Measurements from ENCODE around the gene ZNF497.

ZNF497 gene

DNA sequence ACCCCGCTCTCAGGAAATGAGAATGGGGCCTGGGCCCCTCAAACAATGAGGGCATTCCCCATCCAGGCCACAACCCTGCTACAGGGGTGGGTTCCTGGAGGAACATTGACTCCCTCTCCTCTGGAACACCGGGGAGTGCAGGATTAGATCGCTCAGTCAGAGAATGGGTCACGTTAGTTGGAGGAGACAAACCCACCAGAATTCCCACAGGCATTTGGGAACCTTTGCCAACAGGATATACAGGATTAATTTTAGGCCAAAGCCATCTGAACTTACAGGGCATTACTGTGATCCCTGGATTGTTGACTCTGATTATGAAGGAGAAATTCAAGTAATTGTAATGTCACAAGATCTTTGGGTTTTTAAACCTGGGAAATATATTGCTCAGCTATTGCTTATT is 54.8 kb downstream of the ZNF497 start:
- no peak for DNase-seq (ENCODE audit: low read depth)

DNA sequence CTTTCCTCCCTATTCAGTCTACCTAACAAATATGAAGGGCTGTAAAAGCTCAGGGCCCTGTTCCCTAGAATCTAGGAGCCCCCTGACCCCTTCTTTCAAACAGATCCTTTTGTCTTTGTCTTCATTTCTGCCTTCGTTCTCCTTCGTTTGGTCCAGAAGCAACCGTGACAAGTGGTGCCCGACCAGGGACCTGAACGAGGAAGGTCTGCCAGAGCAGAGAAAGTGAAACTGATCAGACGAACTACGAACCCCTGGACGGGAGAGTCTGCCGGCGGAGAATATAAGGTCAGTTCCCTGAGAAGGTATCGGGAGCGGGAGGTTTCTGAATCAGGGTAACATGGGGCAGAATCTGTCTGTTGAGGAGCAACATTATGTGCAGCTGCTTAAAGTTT is 56.6 kb downstream of the ZNF497 start:
- no peak for DNase-seq (ENCODE audit: low read depth)

DNA sequence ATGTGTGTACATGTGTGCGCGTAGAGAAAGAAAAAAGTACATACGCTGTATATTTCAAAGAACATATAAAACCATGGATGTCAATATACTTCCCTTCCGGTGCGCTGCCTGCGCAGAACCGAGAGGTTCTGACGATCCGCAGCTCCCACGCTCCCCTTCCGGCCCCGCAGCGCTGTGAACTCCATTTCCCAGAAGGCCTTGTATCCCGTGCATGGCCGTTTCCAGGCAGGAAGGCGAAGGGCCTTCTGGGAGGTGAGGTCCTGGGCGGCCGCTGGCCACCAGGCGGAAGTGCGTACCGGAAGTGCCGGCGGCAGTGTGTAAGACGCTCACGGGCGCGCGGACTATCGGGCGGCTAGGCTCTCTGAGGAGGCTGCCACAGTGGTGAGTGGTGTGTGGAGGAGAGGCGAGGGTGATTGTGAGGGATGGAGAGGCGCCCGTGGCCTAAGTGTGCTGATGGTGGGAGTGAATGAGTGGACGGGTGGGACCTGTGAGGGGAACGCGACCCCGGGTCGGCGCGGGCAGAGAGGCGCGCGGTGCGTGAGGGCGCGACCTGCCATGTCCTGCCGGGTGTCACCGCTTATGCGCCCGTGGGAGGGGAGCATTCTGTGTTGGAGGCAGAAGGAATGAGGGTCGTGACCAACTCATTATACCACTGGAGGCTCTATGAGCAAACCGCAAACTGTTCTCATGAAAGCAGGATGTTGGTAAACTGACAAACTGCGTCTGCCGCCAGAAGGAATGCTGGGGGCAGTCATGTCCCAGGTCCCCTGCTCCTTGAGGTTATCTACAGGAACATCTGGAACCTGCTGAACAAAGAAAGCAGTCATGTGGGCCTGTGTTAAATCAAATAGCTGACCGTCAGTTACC is 57.3 kb downstream of the ZNF497 start, which contains the start of gene ERVK3-1:
Gene ERVK3-1, plus strand, starts transcription at position 313 of the 867 bp plus-strand sequence. CDS start 6,792 bp downstream, outside the sequence.
- peak; percentile 93 for DNase-seq (ENCODE audit: low read depth)

DNA sequence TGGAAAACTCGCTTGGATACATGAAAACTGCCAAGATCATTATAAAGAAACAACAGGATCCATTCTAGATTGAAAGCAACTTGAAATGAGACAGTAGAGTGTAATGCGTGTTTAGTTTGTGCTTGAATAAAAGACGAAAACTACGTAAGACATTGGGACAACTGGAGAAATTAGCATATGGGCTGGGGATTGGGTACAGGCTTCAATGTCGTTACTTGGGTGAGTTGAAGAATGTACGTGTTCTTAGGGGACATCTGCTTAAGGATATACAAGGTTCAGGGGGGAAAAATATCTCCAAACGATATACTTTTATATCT is 57.8 kb downstream of the ZNF497 start:
- DNase-seq (ENCODE audit: low read depth) = no peak
